Activated gamma-delta T cell (primary cell): ENCODE data around the gene PACSIN3.
"Not testable (repeated sequence)": the region's sequence is repeated elsewhere in the genome, so short reads cannot be mapped to it uniquely, and the experiment has no call there.

Experiments
- DNase-seq: peaks from one replicate; lab custom pipeline; 2025; lab: John Stamatoyannopoulos, UW

Gene PACSIN3

DNA sequence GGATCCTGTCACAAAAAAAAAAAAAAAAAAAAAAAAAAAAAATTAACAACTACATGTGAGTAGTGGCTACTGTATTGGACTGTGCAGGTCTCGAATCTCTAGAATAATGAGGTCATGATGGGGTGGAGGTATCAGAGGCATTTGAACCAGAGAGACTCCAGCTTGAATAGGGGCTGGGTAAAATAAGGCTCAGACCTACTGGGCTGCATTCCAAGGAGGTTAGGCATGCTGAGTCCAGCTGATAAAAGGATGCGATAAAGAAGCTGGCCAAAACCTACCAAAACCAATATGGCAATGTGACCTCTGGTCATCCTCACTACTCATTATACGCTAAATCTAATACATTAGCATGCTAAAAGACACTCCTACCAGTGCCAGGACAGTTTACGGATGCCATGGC is 5.9 kb upstream of the PACSIN3 start:
- no peak for DNase-seq

DNA sequence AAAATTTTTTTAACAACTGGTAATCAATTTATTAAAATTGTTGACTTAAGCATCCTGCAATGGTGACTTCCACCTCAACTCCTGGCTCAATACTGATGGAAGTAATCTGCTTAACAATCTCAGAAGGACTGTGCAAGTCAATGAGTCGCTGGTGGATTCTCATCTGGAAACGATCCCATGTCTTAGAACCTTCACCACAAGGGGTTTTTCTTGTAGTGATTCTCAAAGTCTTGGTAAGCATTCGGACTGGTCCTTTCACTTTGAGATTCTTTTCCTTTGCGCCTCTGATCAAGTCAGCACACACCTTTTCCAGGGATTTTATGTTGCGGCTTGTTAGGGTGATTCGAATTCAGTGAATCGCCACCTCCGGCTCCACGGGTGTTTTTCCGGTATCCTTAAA is 4.9 kb upstream of the PACSIN3 start:
- not testable (repeated sequence) for DNase-seq

GRCh38 chr11:47189100-47189834 is 3.0 kb upstream of the PACSIN3 start:
- DNase-seq = no peak

GRCh38 chr11:47188259-47188658 is 2.0 kb upstream of the PACSIN3 start:
- DNase-seq = no peak

DNA sequence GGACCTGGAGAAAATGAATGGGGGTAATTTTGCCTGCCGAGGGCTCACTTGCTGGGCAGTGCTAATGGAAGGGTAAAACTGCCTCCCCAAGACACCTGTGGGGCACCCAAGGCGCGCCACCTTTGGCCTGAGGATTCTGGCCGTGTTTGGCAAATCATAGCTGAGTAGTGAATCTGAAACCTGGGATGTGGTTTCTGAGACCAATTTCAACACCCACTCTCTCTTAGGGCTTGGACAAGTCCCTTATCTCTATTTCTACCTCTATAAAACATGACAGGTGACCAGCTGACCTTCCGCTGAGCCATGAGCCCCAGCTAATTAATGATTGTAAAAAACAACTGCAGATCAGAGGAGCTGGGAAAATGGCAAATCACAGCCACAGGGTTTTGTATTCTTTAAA is 1.5 kb upstream of the PACSIN3 start:
- DNase-seq = no peak

DNA sequence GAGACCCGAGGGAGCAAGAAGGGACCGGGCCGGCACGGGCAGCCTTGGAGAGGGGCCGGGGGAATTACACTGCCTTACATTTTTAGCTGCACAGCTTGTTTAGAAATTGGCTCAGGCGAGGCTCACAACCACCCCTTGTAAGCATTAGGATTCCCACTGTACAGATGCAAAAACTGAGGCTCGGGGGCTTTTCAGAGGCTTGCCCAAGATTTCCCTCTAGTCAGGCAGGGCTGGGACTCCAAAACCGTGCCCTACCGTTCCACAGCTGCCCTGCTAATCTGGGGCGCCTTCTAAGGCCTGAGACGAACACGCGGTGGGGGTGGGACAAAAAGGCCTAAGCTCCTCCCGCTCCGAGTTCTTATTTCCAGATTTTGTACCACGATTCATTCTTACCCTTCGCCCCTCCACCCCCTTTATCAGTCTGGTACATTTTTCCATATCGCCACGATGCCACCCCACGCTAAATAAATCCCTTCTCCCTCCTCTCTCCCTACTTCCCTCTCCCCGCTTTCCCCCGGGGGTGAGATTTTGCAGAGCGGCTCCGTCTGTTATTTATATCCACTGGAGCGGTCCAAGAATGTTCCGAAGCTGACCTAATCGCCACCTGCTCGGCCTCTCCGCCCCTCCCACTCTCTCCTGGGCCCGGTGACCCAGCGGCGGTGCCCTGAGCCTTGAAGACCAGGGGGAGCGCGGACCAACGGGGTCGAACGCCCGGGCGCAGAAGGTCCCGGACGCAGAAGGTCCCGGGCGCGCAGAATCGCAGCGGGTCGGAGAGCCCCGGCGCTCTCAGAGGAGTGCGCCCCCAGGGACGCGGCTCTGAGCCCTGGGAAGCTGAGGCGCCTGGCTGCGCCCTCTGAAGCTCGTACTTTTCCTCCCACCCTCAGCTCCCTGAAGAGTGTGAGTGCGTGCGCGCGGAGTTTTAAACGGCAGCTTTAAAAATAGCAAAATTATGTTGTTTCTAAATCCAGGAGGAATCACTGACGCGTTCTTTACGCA is 764 bp upstream of the PACSIN3 start:
- DNase-seq = no peak

GRCh38 chr11:47185305-47186075 is 744 bp downstream of the PACSIN3 start:
- DNase-seq = no peak

GRCh38 chr11:47184711-47185304 is 1.4 kb downstream of the PACSIN3 start:
- no peak for DNase-seq

GRCh38 chr11:47183969-47184368 is 2.3 kb downstream of the PACSIN3 start:
- DNase-seq = no peak

GRCh38 chr11:47183031-47183856 is 3.0 kb downstream of the PACSIN3 start:
- no peak for DNase-seq

DNA sequence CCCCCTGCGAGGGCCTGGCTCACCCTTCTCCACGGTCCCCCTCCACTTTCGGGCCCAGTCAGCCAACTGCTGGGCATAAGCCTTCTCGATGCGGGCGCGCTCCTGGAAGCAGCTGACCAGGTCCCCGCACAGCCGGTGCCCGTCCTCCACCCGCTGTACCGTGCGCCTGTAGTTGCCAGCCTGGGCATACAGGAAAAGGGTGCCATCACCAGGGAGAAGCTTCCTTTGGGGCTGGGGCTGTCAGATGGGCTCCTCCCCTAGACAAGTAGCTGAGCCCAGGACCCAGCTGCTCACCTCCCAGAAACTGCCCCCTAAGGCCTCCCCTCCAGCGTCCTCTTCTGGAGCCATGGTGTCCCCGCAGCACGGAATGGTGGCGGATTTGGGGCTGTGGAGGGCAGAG is 3.9 kb downstream of the PACSIN3 start:
- DNase-seq = no peak

DNA sequence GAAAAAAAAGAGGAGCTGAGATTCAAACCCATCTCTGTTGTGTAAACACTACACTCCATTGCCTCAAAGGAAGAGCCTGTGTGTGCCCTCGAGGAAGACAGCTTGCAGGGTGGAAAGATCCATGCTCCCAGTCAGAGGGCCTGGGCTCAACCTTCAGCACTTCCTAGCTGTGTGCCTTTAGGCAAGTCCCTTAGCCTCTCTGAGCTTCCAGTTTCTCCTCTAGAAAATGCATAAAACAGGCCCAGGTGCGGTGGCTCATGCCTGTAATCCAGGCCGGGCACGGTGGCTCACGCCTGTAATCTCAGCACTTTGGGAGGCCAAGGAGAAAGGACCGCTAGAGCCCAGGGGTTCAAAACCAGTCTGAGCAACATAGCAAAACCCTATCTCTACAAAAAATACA is 5.0 kb downstream of the PACSIN3 start:
- no peak for DNase-seq

DNA sequence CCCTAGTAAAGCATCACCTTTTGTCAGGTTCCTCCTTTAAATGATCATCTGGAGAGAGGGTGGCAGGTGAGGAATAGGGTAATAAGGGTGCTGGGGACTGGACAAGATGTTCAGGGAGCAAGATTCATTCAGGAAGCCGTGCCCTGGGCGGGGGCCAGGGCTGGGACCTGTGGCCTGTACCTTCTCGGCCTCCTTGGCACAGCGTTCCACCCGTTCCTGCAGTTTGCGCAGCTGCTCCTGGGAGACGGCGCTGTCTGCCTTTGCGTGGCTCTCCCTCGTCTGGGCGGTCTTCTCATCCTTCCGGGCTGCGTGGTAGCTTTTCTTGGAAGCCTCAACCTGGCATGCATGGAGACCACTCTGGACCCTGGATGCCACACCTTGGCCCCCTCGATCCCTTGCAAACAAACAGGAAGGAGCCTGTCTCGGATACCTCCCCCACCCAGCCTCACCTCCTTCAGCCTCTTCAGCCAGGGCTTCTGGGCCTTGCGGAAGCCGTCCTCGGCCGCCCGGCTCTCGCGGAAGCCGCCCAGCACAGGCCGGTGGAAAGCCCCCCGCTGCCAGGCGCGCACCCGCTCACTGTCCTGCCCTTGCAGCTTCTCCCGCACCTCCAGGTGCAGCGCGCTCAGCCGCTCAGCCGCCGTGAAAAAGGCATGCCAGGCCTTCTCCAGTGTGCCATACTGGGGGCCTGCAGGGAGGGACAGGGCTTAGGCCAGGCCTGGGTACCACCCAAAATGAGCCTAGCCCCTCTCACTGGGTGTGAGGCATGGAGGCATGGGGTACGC is 6.0 kb downstream of the PACSIN3 start:
- DNase-seq = no peak

- no peak for DNase-seq
These were observed 6.6 kb downstream of the PACSIN3 start for GRCh38 chr11:47179655-47179991.

DNA sequence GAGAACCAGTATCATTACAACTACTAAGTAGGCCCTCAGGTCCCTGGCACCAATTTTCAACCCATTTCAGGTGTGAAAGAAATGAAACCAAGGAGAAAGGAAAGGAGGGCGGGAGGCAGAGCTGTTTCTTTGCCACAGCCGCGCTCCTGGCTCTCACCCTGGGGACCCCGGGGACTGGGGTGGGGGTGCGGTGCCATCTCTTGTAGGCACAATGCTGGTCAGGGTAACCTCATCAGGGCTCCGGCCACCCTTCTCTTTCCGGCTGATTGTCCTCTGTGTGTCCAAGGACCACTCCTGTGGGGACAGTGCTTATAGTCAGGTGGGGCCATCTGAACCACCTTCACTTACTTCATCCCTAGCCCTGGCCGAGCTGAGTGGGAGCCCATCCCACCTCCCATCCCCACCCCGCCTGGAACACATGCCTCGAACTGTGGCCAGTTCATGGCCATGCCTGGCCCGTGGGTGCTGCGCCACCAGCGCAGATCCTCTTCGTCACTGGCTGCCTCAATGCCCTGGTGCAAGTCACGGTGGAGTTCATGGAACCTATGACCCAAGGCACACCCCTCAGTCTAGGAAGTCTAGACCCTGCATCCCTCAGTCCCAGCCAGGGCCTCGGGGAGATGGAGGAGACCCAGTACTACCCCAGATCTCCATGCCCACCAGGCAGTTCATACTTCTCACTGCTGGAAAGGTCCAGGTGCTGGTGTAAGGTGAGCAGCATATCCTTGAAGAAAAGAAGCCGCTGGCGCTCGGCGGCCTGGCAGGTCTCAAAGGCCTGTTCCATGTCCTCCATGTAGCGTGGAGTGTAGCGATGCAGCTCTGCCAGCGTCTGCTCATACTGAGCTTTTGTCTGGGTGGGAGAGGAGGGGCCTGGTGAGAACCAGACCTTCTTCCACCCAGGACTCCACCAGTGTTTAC is 7.2 kb downstream of the PACSIN3 start:
- no peak for DNase-seq

DNA sequence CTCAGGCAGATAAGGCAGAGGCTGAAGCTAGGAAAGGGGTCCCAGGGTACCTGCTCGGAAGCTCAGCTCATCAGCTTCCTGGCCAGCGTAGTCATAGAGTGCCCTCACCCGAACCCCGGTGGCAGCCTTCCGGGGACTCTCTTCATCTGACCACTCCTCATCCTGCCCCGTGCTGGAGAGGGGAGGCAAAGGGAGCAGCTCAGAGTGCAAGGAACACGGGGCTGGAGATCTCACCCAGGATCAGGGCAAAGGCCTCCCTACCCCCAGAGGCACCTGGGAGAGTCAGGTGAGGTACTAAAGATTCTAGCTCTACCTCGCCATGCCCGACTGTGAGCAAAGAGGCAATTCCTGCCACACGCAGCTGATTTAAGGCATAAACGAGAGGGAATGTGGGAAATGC is 7.9 kb downstream of the PACSIN3 start:
- no peak for DNase-seq

DNA sequence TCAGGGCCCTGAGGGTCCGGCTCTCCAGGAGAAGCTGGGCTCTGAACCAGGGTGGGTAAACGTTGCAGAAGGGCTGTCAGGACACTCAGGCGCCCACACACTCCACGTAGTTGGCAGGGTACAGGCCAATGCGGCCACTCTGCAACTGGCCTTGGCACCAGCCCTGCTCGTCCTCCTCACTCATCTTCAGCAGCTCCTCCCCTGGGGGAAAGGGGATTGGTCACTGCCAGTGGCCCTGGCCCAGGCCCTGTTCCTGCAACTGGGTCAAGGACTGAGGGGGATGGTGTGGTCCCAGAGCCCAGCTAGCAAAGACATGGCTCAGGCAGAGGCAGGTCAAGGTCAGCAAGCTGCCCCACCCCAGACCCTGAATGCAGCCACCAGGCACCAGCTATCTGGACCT is 8.4 kb downstream of the PACSIN3 start:
- no peak for DNase-seq

DNA sequence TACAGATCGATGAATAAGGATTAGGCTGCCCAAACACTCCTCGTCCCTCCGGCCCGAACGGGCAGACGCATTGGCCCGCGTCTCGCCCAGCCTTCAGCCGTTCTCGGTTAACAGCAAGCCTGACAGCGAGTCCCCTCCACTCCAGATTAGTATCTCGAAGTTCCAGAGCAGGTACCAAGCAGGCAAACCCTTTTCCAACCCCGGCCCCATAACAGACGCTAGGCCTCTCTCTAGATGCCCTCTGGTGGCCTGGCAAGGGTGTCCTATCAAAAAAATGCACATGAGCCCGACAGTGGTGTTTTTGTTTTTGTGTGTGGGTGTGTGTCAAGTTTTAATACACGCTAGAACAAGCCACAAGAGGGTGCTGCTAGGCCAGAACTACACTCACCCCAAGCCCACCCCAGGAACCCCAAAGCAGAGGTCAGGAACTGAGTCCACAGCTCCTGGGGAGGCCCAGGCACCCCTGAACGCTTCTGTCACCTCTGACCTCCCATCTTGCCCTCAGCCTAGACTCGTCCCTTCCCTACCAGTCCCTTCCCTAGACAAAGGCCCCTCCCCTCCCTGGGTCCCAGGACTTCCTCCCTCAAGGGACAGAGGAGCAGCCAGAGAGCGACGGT is 8.9 kb downstream of the PACSIN3 start:
- DNase-seq = no peak
